Kasumi-1 (cell line): ENCODE results near the gene ENPP7.
A peak's percentile ranks its signal among the peaks of the same experiment; 100 is the strongest.

Experiments used
- DNase-seq, 2 experiments: peaks; one replicate each; lab custom pipeline; 2025; lab: John Stamatoyannopoulos, UW

Gene ENPP7

DNA sequence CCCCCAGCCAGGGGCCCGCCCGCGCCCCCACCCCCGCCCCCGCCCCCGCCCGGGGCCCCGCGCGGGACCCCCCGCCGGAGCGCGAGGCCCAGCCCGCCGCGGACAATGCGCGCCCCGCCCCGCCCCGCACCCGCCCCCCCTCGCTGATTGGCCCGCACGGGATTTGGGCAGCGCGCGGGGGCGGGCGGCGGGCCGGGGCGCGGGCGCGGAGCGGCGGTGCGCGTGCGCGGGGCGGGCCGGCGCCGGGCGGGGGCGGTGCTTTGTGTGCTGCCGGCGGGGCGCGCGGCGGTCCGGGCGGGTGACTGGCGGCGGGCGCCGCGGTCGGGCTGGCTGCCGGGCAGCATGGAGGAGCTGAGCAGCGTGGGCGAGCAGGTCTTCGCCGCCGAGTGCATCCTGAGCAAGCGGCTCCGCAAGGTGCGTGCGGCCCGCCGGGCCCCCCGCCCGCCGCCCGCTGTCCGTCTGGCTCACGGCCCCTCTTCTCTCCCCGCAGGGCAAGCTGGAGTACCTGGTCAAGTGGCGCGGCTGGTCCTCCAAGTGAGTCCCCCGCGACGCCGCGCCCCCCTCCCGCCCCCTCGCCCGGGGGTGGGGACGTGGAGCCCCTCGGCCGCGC, 47.3 kb downstream of the ENPP7 start, which contains the start of gene CBX2:
TSS of gene CBX2 (plus strand) at position 255 of the 610 bp plus-strand sequence. CDS start at position 343, 88 bp downstream.
- peak; percentile 78 to 80 for DNase-seq

DNA sequence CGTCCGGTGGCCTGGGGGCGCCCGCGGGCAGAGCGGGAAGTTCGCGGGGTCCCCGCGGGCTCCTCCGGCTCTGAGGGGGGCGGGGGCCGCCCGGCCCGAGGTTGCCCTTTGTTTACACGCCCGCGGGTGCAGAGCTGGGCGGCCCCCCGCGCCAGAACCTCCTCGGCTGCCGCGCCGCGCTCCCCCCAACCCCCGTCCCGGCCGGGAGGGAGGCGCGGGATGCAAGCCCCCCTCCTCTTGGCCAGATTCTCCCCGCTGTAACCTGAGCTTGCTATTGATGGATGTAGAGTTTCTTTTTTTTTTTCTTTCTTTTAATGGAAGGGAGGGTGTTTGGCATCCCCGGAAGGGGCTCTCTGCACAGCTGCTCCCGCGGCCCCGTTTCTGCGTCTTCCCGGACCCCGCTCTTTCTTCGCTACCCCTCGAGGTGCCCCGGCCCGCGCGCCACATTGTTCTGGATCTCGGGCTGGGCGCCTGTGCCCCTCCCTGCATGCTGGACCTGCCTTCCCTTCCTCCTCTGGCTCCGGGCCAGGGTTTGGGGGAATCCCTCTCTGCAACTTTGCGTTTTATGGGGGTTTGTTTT, 47.9 kb downstream of the ENPP7 start:
- DNase-seq = peak; percentile 30 to 67

DNA sequence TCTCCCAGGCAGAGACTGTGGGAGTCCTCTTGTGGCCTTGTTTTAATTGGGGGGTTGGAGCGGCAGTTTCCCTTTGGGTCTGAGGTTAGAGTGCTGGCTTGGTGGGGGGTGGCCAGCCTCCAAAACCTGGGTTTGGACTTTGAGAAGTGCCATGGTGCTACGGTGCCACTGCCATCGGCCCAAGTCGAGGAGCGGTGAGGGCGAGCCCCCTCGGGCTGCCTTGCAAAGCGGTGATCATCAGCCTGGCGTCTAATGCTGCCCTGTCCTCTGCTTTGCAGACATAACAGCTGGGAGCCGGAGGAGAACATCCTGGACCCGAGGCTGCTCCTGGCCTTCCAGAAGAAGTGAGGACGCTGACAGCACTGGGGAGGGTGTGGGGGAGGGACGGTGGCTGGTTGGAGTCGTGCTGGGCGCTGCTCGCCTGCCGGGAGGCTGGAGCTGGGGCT, 48.4 kb downstream of the ENPP7 start:
- DNase-seq = no peak

DNA sequence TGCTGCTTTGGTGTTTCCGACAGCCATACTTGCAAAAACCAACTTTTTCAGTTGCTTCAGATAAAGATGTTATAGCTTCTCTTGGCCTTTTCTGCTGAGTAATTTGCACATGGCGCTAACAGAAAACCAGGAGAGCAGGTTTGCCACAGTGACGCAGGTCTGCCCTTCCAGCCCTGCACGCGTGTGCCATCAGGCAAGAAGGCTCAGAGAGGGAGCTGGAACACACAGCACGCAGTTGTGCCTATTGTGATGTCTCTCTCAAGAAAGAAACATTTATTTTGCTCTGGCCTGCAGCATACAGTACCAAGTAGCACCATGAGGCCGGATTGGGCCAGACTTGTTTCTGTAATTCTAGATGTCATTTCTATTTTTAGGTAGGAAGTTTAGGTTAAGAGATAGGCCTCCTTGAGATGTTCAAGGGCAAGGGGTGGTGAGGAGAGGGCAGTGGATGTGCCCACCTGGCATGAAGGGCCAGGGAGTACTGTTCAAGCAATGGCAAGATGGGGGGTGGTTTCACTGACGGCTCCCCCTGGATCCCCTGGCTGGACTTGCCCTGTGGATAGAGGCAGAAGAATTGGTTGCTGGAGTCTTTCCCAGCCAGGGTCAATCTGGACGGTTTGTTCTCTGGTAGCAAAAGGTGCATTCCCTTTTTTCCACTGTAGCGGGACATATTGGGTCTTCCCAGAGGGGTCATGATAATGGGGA, 49.1 kb downstream of the ENPP7 start:
- no peak for DNase-seq

DNA sequence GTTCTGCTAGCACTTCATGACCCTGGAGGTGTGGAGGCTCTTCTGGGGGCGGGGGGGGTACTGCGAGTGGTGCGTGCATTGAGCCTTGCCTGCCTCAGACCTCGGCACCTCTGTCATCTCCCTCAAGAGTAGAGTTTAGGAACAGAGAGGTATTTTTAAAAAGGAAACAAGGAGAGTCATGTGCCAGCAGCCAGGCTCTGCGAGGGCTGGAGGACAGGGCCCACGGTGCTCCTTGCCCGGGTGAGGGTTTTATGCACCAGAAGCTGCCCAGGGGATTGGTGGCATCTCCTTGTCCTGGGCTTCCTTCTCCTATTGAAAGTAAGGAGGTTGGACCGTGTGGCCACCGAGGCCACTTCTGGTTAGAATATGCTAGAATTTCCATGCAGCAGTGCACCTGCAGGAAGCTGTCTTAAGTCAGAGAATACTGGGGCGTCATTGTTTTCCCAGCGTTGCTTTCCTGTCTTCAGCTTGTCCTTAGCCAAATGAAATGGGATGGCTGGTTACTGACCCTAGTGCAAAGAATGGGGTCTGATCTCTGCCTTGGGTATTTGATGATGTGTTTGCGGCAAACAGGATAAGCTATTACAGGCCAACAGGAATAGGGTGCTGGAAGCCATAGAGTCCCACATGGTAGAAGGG, 50.4 kb downstream of the ENPP7 start:
- DNase-seq = peak in 1 of 2 experiments; percentile 63

DNA sequence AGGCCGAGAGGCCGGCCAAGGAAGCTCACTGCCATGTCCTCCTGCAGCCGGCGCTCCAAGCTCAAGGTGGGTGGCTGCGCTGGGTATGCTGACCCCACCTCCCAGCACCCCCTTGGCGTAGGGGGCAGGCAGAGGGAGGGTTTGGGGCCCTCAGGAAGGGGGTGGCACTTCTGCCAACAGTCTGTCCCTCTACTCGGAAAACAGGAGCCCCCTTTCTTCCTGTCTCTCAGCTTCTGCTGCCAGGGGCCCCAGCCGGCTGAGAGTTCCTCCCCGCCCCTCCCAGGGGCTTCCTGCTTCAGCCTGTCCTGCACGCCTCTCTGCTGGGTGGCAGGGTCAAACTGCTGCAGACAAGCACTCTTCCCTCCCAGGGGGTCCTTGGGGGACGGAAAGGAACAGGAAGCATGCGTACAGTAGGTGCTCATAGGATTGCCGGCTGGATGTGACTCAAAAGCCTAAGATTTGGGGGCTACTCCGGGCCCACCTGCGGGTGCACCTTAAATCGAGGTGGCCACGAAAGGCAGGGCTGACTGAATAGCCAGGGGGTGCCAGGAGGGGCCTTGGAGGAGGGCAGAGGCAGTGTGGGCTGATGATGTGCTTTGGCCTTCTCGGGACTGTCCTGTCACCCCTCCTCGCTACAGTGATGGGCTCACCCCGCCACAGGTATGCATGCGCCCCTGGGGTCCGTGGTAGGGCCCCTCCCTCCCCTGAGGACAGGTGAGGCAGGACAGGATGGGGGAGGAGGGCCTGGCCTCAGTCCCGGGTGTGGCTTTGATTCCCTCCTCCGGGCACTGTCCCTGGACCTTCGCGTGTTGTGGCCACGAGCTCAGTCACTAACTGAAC, 51.2 kb downstream of the ENPP7 start:
- DNase-seq = peak; percentile 93 to 95

DNA sequence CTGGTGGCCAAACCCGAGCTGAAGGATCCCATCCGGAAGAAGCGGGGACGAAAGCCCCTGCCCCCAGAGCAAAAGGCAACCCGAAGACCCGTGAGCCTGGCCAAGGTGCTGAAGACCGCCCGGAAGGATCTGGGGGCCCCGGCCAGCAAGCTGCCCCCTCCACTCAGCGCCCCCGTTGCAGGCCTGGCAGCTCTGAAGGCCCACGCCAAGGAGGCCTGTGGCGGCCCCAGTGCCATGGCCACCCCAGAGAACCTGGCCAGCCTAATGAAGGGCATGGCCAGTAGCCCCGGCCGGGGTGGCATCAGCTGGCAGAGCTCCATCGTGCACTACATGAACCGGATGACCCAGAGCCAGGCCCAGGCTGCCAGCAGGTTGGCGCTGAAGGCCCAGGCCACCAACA, 53.1 kb downstream of the ENPP7 start:
- no peak for DNase-seq

DNA sequence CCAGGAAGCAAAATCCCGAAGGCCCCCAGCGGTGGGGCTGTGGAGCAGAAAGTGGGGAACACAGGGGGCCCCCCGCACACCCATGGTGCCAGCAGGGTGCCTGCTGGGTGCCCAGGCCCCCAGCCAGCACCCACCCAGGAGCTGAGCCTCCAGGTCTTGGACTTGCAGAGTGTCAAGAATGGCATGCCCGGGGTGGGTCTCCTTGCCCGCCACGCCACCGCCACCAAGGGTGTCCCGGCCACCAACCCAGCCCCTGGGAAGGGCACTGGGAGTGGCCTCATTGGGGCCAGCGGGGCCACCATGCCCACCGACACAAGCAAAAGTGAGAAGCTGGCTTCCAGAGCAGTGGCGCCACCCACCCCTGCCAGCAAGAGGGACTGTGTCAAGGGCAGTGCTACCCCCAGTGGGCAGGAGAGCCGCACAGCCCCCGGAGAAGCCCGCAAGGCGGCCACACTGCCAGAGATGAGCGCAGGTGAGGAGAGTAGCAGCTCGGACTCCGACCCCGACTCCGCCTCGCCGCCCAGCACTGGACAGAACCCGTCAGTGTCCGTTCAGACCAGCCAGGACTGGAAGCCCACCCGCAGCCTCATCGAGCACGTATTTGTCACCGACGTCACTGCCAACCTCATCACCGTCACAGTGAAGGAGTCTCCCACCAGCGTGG, 53.7 kb downstream of the ENPP7 start:
- DNase-seq = no peak

DNA sequence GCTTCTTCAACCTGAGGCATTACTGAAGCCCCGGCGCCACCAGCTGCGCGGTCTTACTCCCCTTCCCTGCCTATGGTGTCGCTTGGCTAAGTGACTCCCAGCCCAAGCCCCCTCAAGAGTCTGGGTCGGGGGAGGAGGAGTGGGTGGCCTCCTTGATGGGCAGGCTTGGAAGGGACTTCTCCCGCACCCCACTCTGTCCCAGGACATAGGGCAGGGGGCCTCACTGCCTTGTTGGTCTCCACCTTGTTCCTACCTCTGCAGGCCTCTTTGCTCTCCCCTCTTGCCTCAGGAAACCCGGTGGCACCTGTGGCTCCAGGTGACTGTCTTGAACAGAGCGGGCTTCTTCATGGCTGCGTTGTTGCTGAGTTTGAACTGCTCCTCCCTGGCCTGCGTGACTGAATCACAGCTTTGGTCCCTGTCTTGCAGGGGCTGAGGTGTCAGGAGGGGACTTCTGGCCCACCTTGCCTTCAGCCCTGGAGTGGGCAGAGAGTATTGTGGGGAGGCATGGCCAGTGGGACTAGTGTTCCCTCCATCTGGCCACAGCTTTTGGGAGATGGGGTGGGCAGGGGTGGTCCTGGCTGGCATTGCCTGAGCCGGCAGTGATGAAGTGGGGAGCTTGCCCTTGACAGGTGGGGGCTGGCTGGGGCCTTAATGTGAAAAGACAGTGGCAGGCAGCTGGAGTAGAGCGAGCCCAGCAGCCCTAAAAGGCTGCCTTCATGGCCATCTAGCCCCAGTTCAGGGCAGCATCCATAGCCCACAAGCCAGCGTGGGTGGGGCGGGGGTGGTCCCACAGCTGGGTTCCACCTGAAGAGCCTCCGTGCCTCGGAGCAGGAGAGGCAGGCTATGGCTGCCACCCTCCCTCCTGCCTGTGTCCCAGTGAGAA, 54.5 kb downstream of the ENPP7 start:
- no peak for DNase-seq

DNA sequence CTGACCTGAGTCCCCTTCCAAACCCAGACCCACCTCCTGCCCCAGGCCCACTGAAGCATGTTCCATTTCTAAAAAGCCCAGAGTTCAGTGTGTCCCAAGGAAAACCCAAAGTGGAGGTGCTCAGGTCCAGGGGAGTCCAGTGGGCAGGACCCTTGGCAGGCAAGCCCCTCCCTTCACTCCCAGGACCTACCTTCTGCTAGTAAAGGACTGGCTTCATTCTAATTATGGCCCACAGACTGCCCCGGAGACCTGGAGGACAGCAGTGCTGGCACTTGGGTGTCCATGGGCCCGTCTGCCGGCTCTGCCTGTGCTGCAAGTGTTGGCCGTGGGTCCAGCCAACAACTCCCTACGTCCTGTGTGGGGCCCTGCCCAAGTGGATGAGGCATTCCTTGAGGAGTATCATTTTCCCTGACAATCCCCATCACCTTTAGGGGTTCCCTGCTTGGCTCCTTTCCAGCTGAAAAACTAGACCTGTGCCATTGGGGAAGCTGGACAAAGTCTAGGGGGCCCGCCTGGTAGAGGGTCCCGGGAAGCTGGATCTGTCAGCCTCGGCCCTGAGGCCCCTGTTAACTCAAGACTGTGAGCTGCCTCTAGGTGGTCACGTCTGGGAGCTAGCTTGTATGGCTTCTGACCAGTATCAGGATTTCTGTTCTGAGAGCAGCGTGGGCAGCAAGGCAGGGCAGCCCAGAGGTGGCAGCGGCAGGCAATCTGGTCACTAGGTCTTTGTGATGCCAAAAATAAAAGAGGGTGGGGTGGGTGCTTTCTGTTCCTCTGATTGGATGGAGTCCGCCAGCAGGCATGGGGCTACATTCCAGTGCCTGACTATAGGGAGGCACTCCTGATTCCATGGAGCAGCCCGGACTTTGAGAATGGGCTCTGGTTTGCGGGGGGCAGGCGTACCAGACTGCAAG, 55.4 kb downstream of the ENPP7 start:
- no peak for DNase-seq

DNA sequence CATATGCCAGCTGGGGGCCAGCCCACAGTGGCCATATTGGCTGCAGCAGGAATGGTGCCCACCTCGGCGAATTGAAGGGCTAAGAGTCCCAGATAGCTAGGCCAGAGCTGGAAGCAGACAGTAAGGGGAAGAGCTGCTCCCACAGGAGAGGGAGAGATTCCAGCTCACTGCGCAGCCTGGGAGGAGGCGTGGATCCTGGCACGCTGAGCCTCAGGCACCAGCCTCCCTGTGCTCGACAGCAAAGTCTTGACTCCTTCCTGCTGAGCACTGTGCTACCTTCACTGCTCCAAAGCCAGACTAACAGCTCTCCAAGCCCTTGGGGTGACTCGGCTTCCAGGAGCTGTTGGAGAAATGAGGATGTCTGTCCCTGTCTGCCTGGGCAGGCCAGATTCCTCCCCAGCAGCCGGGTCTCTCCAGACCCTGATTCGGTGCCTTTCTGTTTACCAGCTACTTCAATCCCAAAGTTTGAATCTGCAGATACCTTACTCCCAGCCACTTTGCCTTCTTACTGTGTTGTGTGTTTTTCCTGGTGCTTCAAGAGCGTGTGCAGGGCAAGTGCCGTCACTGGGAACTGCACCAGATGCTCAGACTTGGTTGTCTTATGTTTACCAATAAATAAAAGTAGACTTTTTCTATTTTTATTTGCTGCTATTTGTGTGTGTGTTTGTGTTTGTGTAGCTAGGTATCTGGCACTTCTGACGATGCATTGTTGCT, 56.3 kb downstream of the ENPP7 start:
- DNase-seq = no peak

DNA sequence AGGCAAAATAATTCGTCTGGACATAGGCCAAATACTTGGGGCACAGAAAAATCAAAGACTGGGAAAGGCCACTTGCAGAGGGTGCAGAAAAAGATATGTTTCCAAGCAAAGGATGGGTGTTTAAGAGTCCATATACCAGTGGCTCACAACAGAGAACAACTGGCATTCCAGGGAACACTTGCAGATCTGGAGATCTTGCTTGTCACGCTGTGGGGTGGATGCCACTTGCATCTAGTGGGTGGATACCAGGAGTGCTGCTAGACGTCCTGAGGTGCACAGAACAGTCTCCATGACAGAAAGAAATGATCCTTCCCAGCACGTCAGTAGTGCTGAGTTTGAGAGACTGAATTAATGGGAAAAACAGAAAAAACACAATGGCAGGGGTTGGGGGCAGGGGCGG, 57.7 kb downstream of the ENPP7 start:
- no peak for DNase-seq

DNA sequence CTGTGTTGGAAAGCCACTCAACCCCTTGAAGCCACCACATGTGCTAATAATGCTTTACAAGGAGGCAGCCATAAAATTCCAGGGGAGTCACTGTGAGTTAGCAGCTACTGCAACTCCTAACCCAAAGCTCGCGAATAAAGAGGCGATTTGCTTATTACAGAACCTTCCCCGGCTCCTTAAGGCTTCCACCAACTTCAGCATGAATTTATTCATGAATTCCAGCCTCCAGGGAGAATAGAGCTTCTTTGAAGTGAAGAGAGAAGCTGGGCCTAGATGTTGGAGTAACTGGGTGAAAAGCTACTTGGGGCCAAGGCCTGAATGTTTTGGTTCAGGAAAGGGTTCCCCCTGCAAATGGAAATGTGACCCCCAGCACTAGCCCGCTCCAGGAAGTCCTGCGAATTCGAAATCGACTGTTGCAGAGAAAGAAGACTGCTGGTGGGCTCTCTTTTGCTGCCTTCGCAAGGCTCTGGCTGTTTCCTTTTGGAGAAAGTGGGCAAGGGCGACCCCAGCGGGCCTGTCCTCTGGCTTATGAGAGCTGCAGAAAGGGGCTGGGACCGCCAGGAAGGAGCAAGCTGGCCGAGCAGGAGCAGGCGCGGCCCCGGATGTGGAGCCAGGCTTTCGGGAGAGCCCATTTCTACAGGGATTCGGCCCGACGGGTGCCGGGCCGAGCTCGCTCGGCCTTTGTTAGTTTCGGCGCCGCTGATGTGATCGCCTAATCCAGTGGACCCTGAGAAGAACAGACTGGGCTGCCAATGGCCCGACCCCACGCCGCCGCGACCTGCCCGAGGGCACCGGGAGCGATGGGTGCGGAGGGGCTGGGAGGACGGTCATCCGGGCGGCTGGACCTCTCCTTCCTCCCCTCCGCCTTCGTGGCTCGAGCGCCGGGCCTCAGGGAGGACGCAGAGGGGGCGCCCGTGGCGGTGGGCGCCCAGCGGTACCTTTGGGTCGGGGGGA, 58.5 kb downstream of the ENPP7 start:
- no peak for DNase-seq

DNA sequence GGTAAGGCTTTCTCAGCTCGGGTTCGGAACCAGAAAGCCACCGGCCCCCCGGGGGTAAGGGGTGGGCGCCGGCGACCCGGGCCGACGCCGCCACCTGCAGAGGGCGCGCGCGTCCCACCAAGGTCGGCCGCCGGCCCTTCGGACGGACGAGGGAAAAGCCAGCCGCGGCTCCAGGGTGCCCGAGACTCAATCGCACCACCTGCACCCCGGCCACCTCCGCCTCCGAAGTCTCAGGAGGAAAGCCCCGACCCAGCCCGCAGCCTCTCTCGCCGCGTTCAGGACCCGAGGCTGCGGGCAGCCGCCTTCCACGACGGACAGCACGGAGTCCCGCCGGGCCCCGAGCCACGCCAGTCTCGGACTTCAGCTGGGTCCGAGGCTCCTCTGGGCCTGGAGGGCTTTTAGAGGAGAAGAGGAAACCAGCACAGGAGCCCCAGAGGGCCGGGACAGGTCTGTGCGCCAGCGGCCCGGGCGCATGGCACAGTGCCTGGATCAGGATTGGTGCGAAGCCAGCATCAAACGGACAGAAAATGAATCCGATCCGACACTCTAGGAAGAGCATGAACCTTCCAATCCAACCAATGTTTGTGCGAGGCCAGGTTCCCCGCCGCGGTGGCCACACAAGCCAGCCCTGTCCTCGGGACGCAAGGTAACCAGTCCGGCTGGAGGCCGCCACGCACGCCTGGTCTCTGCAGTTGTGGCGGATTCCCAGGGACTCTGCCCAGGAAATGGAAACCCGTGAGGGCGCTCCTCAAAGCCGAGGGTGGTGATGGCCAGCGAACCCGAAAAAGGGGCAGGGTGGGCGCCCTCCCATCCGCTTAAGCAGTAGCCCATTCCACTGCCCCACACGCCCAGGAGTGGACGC, 59.4 kb downstream of the ENPP7 start:
- DNase-seq = peak in 1 of 2 experiments; percentile 27

DNA sequence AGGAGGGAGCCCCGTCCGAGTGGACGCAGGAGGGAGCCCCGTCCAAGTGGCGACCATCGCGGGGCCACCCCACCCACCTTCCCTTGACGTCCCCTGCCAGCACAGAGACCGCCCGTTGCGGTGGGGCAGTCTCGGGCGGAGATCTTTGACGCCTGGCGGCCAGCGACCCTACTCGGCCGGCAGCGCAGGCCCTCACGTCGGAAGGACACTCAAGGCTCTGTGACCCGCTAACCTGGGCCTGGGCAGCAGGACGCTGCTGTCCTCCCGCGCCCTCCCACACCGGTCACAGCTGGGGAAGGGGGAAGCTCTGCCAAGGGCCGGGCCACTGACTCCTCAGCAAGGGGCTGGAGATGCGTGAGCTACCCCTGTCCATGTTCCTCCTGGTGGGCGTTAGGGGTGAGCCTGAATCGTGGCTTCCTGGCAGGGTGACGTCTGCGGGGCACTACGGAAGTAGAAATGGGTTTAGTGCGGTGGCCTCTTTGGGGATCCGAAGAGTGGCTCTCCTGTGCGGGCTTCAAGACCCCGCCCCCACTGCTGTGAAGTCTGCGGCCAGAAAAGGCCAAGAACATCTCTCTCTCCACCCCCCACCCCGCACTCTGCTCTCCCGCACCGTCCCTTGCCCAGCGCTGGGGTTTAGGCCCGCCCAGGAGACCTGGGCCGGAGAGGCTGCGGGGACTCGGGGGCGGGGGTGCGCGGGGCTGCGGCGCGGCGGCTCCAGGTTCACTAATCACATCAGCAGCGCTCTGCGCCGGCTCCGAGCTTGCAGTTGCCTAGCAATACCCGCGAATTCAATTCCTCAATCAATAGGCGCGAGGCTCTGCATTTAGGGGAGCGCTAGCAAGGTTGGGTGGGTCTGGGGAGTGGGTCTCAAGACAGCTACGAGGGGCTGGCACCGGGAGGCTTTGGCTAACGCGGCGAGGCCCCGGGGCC, 60.3 kb downstream of the ENPP7 start:
- no peak for DNase-seq
